ENCODE results near the gene SCUBE2.
"Not testable (repeated sequence)": the region's sequence is repeated elsewhere in the genome, so short reads cannot be mapped to it uniquely, and the experiment has no call there.

The SCUBE2 gene

DNA sequence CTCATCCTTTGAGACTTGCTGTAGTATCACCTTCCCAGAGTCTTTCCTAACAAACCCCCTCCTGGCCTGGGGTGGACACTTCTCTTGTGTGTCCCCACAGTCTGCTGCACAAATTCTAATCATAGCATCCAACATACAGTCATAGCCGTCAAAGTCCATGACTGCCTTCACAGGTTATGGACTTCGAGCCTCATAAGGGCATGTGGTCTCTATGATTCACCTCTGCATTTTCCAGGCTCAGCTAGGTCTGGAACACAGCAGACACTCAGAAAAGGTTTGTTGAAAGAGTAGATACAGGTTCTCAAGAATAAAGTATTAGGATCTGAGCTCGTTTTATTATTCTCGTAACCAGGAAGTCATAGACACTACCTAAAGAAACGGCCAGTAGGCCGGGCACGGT, 13.2 kb upstream of the SCUBE2 start:
- DNase-seq (ENCODE audit: low read depth) = no peak

- DNase-seq (ENCODE audit: low read depth) = no peak
Observed at GRCh38 chr11:9103542-9104276, 12.3 kb upstream of the SCUBE2 start.

DNA sequence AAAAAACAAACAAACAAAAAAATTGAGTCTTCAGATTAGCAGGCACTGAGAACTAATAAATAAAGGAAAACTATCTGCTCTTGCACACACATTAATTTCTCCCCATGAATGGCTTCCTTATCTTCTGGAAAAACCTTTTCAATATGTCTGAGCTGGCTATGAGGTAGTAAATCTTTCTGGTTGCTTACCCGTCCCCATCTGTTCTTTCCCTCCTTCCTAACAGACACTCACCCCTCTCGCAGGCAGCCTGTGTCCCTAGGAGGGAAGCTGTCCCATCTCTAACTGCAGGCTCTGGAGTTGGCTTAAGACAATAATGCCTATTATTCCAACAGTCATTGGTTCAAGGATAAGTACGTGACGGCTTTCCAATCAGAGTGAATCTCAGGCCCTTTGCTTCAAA, 8.2 kb upstream of the SCUBE2 start:
- DNase-seq (ENCODE audit: low read depth) = no peak

GRCh38 chr11:9098455-9098854, 7.1 kb upstream of the SCUBE2 start:
- DNase-seq (ENCODE audit: low read depth) = not testable (repeated sequence)

DNA sequence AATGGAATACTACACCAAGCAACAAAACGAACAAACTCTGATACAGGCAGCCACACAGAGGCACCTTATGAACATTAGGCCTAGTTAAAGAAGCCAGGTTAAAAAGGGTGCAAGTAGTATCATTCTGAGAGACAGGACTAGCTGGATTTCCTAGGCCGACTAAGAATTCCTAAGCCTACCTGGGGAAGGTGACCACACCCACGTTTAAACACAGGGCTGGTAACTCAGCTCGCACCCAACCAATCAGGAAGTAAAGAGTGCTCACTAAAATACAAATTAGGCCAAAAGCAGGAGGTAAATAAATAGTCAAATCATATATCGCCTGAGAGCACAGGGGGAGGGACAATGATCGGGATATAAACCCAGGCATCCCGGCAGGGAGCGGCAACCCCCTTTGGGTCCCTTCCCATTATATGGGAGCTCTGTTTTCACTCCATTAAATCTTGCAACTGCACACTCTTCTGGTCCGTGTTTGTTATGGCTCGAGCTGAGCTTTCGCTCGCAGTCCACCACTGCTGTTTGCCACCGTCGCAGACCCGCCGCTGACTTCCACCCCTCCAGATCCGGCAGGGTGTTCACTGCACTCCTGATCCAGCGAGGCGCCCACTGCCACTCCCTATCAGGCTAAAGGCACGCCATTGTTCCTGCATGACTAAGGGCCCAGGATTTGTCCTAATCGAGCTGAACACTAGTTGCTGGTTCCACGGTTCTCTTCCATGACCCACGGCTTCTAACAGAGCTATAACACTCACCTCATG, 6.0 kb upstream of the SCUBE2 start:
- not testable (repeated sequence) for DNase-seq (ENCODE audit: low read depth)

- no peak for DNase-seq (ENCODE audit: low read depth)
Observed at GRCh38 chr11:9096427-9096826, 5.0 kb upstream of the SCUBE2 start.

DNA sequence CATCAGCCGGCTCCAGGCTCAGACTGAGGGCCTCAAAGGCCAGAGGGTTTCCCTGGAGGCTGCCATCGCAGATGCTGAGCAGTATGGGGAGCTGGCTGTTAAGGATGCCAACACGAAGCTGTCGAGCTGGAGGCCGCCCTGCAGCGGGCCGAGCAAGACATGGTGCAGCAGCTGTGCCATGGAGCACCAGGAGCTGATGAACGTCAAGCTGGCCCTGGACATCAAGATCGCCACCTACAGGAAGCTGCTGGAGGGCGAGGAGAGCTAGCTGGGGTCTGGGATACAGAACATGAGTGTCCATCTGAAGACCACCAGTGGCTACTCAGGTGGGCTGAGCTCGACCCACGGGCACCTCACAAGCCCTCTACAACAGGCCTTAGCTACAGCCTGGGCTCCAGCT, 4.0 kb upstream of the SCUBE2 start:
- no peak for DNase-seq (ENCODE audit: low read depth)

DNA sequence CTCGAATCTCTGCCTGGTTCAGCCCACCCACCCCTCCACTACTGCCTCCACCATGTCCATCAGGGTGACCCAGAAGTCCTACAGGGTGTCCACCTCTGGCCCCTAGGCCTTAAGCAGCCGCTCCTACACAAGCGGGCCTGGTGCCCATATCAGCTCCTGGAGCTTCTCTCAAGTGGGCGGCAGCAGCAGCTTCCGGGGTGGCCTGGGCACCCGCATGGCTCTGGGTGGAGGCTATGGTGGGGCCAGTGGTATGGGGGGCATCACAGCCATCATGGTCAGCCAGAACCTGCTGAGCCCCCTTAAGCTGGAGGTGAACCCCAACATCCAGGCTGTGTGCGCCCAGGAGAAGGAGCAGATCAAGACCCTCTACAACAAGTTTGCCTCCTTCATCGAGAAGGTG, 3.0 kb upstream of the SCUBE2 start:
- DNase-seq (ENCODE audit: low read depth) = no peak

DNA sequence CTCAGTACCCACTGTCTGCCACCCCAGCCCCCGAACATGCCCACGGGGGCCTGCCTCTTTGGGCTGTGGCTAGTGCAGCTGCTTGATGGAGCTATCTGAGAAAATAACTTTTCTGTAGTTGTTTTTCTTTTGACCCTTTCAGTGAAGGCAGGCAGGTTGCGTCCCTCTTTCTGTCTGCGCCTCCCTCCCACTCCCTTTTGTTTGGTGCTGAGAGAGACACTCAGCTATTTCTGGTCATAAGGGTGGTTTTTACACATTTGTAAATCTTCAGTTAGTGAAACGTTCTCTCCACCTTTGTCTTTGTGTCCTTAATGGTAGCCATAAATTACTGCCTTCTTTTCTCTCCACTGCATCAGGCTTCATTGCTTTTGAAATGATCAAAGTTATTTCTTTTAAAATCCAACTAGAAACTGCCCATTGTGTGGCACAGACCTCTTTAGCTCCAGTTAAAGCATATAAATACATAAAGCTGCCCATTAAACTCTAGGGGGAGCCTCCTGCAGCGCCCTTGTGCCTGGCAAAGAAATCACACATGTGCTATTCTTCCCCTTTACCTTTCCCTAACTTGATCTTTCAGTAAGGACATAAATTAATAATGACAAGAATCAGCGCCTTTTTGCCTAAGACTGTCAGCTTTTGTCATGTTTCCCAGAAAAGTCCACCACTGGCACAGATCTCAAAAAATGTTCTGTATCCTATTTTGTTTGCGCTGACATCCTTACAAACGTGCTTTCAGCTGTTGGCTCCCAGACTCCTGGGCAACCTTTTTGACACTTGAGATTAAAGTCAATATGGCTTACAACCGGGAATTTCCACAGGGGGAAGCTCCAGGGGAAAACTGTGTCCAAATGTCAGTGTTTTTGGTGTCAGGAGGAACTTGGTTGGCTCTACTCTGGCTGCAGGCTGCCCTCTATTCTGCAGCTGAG, 1.7 kb upstream of the SCUBE2 start:
- no peak for DNase-seq (ENCODE audit: low read depth)

GRCh38 chr11:9092072-9092471, 673 bp upstream of the SCUBE2 start:
- DNase-seq (ENCODE audit: low read depth) = no peak

- no peak for DNase-seq (ENCODE audit: low read depth)
Observed at GRCh38 chr11:9090488-9091043, 833 bp downstream of the SCUBE2 start.

DNA sequence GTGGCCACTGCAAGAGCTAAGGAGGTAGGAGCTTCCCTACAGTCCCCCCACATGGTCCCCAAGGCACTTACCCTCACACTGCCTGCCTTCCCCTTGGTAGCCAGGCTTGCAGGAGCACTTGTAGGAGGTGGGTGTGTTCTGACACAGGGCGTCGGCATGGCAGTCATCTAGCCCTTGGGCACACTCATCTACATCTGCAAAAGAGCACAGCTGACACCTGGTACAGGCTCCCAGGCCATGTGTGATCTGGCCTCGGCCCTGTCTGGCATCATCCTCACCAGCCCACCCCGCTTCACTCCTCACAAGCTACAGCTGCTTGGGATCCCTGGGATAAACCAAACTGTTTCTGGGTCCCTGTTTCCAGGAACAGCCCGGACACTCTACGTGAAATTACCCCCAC, 1.8 kb downstream of the SCUBE2 start:
- DNase-seq (ENCODE audit: low read depth) = no peak

- DNase-seq (ENCODE audit: low read depth) = no peak
Observed at GRCh38 chr11:9089061-9089460, 2.3 kb downstream of the SCUBE2 start.

- DNase-seq (ENCODE audit: low read depth) = no peak
Observed at GRCh38 chr11:9082575-9082974, 8.8 kb downstream of the SCUBE2 start.

- no peak for DNase-seq (ENCODE audit: low read depth)
Observed at GRCh38 chr11:9081153-9081552, 10.2 kb downstream of the SCUBE2 start.

DNA sequence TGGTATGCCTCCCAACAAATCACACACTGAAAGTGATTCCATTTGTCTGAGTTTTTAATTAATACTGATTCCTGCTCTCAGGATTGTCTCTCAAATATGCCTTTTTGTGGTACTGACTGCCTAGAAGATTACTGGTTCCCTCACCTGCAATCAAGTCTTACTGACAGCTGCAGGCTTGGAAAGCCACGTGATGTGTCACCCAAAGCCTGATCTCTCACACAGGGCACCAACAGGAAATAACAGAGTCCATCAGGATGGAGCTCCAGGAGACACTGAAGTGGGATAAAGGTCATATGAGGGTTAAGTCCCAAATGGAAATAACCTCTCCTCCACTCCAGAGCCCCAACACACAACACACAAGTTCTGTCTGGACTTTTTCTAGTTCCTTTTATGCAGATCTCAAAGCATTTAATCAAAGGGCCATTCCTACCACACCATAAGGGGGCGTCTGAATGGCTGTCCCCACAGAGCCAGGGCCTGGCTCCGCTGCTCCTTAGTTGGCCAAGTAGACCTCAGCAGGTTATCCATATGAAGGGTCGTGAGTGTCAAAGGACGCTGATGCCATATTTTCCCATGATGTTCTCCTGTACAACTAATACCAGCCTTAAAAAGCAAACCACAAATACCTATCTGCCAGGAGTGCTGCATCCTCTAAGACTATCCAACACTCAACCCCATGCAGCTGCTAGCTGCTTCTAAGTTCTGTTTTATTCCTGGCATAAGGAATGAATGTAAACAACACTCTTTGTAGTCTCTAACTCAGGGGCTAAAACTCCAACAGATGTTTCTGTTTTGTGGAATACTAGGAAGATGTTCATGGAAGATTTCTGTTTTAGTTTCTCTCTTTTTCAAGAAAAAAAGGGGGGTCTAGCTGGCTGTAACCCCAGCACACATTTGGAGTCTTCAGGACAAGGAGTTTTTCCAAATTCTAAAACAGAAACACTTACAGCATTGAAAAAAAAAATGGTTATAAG, 13.0 kb downstream of the SCUBE2 start:
- DNase-seq (ENCODE audit: low read depth) = no peak

DNA sequence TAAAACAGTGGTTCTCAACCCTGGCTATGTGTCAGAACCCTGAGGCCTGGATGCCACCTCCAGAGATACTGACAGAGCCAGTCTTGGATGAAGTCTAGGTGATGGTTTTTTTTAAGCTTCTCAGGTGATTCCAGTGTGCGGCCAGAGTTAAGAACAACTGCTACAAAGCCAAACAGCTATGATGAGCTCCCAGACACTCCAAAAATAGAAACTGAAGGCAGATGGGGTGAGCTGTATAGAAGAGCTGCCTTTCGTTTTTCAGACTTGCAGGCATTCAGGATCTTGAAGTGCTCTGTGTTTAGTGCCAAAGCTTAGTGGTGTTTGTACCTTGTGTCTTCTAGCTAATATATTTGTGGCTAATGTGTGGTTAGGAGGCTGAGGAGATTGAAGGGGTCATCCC, 14.2 kb downstream of the SCUBE2 start:
- no peak for DNase-seq (ENCODE audit: low read depth)

DNA sequence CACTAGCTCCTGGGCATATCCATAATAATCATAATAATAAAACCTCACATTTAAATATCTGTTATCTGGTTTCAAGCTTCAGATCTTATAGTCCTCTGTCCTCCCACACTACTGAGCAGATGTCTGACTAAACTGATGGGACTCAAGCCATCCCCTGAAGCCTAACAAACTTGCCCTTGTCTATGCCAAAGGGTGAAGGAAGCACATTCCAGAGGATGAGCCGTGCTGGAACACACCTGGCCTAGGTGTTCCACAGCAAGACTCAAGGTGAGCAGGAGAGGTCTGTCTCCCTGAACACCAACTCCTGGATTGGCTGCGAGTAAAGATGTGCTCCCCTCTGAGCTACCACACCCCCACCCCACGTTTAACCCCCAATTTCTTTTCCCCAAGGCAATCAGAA, 14.7 kb downstream of the SCUBE2 start:
- DNase-seq (ENCODE audit: low read depth) = no peak

DNA sequence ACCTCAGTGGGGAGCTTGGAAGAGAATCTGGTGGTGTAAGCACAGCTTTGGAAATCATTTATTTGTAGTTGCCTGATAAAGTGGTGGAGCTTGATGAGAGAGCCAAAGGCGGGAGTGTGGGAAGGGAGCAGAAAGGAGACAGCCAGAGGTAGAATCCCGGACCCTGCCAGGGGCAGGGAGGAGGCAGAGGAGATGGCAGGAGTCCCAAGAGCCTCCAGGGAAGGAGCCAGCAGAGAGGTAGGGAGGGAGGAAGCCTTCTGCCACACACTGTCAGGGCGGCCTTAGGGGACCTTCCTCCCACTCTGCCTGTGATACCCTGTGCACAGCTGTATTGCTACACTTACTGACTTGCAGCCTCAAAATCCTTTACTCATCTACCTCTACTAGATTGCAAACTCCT, 15.4 kb downstream of the SCUBE2 start:
- DNase-seq (ENCODE audit: low read depth) = no peak

- DNase-seq (ENCODE audit: low read depth) = no peak
Observed at GRCh38 chr11:9075556-9075955, 15.8 kb downstream of the SCUBE2 start.
